HG02642 (cell line): ENCODE results near the gene NDRG2.

Experiments
- ATAC-seq: cut with Tn5 transposase; IDR thresholded peaks from one replicate; pipeline ENCODE4 v1.9.1; 2021; ENCODE audit warnings: mild to moderate bottlenecking; ENCODE audit not compliant: unreplicated experiment, poor library complexity

NDRG2 gene

DNA sequence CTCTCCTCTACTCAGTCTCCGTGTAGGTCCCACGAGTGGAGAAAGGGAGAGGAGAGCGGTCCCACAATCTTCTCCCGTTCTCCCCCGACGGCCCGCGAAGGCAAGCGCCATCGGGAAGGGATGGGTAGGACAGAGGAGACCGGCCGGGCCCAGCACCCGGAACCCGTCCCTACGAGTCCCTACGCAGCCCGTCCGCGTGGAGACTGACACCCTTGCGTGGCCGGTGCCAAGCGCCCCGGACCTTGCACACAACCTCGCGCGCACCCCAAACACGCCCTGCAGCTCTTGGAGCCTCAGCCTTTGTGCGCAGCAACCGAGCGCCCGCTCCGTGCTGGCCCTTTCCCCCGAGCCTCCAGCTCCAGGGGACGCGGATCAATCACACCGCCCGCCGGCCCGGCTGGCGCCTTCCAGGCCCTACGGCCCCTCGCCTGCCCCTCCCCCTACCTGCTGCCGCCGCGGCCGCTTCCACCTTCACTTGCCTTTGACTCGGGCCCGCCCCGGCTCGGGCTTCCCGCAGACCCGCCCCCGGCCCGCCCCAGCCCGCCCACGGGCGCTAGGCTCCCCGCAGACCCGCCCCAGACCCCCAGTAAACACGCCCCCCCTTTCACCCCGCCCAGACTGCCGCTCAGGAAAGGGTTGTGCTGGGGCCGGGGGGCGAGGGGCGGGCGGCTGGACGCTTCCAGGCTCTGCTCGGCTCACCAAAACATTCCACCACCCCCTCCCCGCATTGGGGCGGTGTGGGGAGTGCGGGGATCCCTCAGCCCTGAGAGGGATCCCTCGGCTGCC, at the start of gene NDRG2:
Gene NDRG2, minus strand, starts transcription at position 477 of the 786 bp plus-strand sequence. CDS start 1,746 bp downstream, outside the sequence.
- peak; percentile 51 for ATAC-seq

GRCh38 chr14:21073921-21074320, 49.1 kb upstream of the NDRG2 start:
- no peak for ATAC-seq

GRCh38 chr14:21072781-21073339, 48.0 kb upstream of the NDRG2 start:
- ATAC-seq: no peak

GRCh38 chr14:21072031-21072473, 47.2 kb upstream of the NDRG2 start:
- ATAC-seq: no peak

GRCh38 chr14:21071225-21072030, 46.6 kb upstream of the NDRG2 start:
- peak; percentile 70 for ATAC-seq

DNA sequence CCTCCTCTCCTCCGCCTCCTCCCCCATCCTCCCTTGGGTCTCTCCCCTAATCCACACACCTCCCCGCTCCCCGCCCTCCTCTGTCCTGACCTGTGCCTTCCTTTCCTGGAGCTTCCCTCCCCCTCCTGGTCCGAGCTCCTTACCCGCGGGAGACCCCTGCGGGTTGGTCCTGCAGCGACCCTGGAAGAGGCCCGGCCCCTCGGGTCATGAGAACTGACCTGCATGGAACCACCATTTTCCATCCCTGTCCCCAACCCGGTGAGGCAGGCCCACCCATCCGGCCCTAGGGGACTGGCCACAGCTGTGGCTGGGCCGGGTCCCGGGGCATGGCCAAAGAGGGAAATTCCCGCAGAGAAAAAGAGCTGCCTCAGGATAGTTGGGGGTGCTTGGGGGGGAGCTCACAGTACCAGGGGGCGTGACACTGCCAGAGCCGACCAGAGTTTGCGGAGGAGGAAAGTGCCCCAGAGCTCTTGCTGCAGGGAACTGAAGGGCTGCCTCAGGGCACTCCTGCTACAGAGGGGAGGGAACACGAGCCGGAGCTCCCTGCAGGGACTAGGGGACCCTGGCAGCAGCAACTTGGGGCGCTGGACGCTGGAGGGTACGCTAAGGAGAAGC, 45.9 kb upstream of the NDRG2 start:
- ATAC-seq: peak; percentile 20

GRCh38 chr14:21070083-21070609, 45.3 kb upstream of the NDRG2 start, which contains the start of gene ARHGEF40:
TSS of gene ARHGEF40 (plus strand) at chr14:21070304. CDS start at chr14:21070397, 93 bp downstream.
- ATAC-seq: no peak

GRCh38 chr14:21069388-21070082, 44.7 kb upstream of the NDRG2 start:
- no peak for ATAC-seq

DNA sequence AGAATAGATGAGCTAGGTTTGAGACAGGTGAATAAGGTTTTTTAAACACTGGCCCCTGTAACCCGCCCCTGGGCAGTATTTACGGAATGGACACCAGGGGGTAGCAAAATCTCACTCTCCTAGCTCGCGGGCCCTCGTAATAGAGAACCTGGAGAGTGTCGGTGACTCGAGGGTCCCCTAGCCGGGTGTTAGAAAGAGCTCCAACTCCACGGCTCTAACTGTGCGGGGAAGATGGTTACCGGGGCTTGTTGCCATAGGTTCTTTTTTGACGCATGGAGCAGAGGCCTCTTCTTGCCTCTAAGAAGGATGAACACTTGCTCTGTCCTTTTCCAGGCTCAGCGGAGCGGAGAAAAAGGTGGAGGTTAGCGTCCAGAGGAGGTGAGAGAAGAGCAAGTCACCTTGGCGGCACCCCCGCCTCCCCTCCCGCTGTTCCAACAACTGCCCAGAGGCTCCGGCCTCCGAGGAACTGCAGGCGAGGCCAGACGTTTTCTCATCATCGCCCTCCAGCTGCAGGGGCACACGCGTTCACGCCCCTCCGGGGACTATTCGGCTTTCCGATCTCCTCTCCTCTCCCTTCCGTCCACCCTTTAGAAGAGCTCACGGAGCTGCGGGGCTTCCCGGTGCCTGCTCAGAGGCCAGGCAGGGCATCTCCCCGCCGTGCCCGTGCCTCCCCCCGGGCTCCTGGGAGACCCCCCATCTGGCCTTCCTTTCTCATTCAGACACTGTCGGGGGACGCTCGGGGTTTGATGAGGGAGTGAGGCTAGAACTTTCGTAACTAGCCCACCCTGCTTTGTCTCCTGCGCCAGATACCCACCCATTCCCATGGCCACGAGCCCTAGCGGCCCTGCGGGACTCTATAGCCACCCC, 43.9 kb upstream of the NDRG2 start:
- ATAC-seq: no peak

- no peak for ATAC-seq
These were observed 42.1 kb upstream of the NDRG2 start for GRCh38 chr14:21066882-21067502.

GRCh38 chr14:21063479-21063878, 38.6 kb upstream of the NDRG2 start:
- ATAC-seq: no peak

GRCh38 chr14:21061347-21061668, 36.4 kb upstream of the NDRG2 start:
- ATAC-seq: no peak

DNA sequence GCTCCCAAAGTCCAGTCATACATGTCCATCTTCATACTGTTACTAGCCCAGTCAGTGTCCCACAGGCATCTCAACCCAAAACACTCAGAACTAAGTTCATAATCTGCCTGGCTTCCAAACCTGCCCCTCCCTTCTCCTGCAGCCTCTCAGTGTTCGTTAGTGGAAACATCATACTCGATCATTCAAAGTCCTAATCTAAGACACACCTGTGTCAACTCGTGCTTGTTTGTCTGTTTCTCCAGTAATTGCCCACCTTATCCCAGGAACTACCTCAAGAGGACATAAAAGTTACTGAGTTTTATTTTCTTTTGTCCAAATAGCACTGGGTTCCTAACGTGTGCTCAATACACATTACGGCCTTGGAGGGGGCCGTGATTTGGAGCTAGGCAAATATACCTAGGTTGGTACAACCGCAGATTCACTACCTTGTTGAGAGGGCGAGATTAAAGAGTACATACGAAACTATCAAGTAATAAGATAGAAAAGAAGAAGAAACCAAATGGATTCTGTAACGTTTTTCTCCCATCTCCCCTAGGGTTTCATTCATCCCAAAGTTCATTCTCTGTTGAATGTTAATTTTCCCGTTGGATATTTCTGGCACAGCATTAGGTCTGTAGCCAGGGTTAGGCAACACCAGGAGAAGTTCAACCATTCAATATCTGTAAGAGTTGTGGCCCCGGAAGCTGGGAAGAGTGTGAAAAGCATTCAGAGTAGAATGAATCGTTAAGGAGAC, 35.9 kb upstream of the NDRG2 start:
- no peak for ATAC-seq

DNA sequence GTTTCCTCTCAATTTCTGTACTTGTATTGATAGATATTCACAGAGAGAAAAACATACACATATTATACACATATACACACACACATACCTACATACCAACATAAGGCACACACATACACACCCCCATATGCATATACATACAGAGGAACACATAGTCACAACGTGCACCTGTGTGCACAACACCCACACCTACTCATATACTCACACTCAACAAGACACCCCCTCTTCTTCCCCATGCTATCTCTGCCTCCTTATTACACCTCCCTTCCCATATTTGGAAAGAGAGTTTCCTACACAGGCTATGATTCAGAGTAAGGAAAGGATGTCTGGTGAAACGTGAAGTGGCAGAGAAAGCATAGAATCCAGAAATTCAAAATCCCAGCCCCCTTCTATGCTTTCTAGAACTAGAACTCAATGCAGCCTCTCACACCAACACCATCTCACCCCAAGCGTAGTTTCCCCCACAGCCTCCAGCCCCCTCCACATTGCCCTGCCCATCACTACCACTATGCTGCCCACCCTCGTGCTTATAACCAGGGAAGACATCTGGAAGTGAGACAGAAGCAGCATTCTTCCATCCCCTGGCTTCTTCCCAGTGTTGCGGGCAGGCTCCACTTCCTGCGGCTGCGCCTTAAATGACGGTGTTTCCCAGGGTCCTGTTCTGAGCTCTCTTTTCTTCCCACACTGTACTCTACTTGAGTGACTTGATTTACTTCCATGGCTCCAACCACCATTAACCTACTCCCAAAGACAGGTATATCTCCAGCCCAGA, 35.2 kb upstream of the NDRG2 start:
- no peak for ATAC-seq

DNA sequence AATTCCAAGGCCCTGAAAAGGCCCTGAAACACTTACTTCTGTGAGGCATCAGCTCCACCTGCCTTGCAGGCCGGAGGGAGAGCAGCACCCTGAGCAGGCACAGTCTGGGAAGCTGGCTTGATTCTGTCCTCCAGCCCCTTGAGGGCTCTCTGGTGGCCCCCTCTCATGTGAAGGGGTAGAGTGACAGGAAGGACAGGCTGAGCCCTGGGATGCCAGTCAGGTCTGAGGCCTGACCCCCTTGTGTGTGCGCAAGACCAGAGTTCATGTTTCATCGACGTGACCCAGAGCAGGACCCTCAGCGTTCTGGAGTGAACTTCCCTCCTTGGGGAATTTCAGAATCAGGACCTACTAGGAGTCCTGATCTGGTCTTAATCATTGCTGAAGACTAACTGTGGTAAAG, 34.0 kb upstream of the NDRG2 start:
- ATAC-seq: no peak

DNA sequence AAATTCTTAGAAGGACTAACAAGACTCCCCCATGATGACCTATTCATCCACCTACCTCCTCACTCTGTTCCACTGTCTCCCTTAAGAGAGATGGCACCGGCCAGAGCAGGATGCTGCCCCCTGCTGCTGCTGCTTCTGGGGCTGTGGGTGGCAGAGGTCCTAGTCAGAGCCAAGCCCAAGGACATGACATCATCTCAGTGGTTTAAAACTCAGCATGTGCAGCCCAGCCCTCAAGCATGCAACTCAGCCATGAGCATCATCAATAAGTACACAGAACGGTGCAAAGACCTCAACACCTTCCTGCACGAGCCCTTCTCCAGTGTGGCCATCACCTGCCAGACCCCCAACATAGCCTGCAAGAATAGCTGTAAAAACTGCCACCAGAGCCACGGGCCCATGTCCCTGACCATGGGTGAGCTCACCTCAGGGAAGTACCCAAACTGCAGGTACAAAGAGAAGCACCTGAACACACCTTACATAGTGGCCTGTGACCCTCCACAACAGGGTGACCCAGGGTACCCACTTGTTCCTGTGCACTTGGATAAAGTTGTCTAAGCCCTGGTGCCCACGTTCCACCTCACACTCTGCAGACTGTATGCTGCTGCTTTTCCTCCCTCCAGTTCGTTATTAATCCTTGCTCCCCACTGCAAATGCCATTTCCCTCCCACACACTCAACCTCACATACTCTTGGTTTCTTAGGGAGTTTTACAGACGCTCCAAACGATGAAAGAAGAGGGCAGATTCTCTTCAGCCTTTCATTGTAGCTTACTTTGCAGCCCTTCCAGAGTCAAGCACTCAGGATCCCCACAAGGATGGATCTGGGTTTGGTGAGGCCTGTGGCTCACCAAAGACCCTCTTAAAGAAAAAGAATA, 33.2 kb upstream of the NDRG2 start, which contains the start of gene RNASE8:
Gene RNASE8, plus strand, starts transcription at position 20 of the 873 bp plus-strand sequence. Its CDS starts 71 bp downstream, at position 91.
- no peak for ATAC-seq
